ENCODE measurements around the gene GP1BA.

Gene GP1BA

DNA sequence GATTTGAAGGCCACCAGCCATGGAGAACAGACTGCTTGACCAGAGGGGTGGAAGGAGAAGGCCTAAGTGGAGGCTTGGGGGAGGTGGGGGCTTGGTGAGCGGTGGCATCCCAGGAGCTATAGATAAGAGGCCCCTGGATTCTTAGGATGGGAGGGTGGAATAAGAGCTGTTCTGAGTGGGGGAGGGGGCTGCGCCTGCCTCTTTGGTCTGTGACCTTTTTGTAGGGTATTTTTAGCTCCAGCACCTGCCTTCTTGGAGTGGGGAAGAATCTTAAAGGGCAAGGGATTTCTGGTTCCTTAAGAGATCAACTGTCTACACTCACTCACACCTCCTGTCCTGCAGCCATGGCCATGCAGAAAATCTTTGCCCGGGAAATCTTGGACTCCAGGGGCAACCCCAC lies 19.4 kb downstream of the GP1BA start:
- no peak for DNase-seq

DNA sequence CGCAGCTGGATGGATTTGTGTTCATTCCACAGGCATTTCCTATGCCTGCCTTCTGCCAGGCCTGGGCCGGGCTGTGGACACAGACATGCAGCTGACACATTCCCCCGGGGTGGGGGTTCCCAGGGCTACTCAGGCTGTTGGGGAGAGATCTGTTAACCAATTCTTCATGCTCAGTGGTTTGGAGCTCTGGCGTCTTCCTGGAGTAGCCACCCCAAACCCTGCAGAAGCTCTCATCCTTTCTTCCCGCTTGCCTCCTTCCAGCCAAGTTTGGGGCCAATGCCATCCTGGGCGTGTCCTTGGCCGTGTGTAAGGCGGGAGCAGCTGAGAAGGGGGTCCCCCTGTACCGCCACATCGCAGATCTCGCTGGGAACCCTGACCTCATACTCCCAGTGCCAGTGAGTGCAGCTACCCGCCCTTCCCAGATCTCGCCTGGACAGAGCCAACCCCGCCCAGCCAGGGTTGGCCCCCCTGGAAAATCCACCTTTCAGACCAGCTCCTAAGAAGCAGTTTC lies 21.4 kb downstream of the GP1BA start:
- no peak for DNase-seq

DNA sequence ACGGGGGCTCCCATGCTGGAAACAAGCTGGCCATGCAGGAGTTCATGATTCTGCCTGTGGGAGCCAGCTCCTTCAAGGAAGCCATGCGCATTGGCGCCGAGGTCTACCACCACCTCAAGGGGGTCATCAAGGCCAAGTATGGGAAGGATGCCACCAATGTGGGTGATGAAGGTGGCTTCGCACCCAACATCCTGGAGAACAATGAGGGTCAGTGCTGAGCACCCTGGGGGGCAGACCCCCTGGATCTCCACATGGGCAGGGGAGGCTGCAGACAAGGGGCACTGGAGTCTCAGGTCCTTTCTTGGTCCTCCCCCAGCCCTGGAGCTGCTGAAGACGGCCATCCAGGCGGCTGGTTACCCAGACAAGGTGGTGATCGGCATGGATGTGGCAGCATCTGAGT lies 23.0 kb downstream of the GP1BA start:
- no peak for DNase-seq

DNA sequence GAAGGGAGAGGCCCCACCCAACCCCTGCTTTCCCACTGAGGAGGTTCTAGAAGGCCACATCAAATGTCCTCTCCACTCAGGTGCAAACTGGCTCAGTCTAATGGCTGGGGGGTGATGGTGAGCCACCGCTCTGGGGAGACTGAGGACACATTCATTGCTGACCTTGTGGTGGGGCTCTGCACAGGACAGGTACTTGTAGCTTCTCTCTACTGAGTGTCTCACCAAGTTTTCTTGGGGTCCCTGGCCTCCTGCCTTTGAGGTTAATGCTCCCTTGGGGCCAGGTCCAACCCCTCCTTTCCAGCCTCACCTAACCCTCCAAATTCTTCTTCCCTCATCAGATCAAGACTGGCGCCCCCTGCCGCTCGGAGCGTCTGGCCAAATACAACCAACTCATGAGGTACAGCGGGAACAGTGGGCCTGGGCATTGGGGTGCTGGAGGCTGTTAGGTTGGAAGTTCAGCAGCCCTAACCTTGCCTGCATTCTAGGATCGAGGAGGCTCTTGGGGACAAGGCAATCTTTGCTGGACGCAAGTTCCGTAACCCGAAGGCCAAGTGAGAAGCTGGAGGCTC lies 24.5 kb downstream of the GP1BA start:
- no peak for DNase-seq

DNA sequence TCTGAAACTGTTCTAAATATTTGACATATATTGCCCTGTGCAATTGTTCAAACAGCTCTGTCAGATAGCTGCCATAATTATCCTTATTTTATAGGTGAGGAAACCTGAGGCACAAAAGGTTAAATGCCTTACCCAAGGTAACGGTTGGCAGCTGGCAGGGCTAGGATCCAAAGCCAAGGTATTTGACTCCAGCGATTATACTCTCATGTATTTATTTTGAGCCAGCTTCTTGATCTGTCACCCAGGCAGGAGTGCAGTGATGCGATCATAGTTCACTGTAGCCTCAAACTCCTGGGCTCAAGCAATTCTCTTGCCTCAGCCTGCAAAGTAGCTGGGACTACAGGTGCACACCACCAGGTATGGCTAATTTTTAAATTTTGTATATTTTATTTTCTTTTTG lies 26.0 kb downstream of the GP1BA start:
- no peak for DNase-seq

DNA sequence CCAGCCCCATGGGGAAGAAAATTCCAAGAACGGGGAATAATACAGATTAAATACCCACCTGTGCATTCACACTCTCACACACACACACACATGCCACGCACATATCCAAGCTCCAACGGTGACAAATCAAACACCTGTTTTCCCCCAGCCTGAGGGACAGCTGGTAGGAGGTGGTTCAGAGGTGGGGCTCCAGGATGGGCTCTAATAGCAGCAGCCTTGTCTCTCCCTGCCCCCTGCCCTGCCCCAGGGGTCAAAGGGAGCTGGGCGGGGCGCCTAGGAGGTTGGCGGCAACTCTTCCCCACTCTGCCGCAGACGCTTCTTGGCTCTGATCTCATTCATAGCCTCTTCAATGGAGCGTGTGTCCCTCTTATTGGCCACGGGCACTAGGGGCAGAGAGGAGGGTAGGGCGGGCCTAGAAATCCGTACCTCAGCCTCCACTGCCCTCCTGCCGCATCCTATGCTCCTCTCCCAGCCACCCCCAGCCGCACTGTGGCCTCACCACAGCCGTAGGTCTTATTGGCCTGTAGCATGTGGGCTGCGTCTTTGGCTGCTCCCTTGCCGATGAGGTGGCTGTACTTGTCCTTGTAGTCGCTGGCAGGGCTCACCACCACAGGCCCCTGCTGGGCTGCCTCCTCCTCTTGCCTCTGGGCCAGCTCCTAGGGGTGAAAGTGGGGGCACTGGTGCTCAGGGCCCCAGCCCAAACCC lies 27.3 kb downstream of the GP1BA start:
- DNase-seq, result no peak

DNA sequence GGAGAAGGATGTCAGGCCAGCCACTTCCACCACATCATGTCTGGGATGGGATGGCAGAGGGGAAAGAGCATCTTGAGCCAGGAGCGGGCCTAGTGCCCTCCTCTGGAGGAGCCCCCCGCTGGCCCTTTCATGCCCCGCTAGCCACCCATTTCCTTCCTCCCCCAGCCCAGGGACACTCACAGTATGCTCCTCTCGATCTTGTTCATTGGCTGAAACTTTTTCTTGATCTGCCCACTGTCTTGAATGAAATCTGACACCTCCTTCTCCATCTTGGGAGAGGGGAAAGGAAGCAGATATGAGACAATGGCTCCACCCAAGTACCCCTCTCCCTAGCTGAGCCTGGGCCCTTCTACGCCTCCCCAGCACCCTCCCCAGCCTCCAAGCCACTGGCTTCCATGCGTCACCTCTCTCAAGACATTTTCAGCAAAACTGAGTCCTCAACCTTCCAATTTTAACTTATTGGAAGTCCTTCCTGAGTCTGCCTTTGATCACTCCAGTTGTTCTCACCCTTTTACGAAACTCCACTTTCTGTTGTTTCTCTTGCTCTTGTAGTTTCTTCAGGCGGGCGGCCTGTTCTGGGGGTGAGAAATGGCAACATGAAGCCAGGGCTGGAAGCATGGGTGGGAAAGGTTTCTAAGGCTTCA lies 28.3 kb downstream of the GP1BA start:
- DNase-seq, result no peak

DNA sequence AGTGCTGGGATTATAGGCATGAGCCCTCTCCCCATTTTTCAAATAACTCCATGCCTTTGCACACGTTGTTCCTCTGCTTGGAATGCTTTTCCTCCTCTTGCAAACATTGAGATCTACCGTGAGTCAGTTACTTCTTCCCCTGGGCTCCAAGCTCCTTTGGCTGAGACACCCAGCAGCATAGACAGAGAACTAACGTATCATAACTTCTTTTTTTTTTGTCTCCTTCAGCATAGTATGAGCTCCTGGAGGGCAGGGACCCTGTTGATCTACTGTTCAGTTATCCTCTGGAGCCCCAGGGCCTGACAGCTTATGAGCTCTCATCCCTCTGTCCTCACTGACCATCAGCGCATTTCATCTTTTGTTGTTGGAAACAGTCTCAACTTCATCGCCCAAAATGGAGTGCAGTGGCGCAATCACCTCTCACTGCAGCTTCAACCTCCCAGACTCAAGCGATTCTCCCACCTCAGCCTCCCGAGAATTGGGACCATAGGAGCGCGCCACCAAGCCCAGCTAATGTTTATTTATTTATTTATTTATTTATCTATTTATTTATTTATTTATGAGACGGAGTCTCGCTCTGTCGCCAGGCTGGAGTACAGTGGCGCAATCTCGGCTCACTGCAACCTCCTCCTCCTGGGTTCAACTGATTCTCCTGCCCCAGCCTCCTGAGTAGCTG lies 33.4 kb downstream of the GP1BA start:
- no peak for DNase-seq

DNA sequence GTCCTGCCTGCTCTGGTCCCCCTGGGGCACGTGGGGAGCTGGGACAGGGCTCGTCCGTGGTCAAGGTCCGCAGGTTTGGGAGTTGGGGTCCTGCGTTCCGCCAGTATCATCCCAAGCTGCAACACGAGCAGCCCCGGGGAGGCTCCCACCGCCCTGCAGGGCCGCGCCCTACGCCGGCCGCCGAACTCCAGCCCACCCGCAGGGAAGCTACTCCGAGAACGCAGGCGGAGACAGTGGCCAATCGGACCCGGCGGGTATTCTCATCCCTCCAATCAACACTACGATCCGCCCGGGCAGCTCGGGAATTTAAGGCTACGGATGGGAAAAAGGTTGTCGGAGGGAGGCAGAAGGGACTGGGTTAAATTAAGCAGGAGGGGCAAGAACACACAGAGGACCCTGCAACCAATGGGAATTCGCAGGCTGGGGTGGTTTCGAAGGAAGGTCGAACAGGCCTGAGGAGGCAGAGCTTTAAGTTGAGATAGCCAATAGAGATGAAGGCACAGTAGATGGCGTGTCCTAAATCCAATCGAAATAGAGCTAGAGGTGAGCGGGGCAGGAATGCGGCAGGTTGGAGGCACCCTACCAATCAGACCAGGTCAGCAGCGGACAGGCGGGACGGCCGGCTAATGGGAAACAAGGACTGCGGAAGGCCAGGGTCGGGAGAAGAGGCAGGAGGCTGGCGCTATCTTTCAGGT lies 34.9 kb downstream of the GP1BA start:
- DNase-seq, result peak; percentile 97

DNA sequence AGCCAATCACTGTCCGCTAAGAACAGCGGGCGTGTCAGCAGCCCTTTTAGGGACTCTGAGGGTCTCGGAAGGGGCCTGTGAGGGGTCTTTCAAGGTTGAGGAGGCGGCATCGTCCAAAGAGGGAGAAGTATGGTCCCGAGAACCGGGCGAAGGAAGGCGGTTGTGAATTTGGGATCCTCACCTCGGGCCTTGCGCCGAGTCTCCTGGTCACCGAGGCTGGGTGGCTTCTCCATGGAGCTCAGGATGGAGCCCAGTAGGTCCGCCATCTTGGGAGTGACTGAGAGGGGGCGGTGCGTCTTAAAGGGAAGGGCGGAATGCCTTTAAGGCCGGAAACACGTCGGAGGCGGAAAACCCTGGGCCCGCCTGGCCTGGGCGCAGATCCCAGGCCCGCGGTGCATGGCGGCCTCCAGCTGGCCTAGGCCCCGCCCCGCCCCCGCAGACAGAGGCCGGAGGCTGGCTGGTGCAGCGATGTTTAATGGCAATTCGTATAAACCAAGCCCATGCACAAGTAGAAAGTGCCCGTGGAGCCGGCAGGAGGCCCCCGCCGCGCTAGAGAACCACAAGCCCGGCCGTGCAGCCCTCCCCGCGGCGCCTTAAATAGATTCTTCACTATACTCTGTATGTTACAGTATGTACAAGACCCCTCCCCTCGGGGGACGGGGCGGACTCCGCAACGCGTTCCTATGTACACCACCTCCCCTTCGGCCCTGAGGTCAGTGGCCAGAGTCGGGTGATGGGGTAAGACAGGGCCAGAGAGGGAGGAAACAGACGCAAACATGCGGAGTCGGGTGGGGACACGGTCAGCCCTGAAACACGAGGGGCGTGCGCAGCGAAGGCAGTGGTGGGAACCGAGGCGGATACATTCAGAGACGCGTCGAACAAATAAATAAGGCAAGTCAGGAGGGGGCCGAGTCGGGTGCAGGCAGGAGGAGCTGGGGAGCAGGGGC lies 35.7 kb downstream of the GP1BA start, which contains the start of gene SPAG7:
SPAG7 (minus strand) TSS at position 279 of the 947 bp plus-strand sequence; CDS start at position 266, 13 bp downstream.
- peak; percentile 48 for DNase-seq

DNA sequence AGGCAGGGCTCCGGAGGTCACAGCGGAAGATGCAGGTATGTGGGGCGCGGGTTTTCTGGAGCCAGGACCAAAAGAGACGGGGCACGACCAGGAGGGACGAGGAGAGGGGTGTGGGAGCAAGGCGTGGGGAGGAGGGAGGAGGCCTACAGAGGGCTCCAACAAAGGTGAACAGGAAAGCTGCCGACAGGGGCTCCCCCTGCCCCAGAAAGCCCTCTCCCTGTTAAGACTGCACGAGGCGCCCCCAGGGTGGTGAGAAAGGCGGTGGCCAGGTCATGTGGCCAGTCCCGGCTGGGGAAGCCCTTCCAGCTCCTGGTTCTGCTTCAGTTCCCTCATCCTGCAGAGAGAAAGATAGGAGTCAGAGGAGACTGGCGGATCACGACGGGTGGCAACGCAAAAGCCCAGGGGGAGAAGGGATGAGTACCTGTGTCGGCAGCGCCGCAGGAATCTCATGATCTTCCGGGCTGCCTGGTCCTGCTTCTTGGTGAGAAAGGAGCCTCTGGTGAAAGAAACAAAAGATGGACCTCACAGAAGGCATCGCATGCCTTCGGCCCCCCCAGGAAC lies 36.5 kb downstream of the GP1BA start:
- DNase-seq, result no peak

DNA sequence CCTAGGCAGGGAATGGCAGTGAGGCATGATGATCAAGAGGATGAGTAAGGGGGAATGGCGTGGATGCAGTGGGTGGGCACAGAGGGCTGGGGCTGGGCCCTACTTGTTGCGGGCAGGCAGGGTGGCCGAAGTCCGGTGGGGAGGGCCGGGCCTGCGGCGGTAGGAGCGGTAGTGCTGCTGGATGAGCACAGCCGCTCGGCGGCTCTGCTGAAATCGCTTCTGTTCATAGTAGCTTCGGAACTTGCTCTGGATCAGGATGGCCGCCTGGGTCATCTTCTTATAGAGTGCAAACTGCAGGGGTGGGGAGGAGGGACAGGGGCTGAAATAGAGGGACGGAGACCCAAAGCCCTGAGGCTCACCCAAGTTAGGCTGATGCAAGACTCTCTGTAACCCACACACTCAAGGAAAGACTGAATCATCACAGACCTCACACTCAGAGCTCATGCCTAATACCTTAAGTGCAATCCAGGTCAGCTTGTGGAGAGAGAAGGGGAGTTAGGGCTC lies 37.0 kb downstream of the GP1BA start:
- no peak for DNase-seq

DNA sequence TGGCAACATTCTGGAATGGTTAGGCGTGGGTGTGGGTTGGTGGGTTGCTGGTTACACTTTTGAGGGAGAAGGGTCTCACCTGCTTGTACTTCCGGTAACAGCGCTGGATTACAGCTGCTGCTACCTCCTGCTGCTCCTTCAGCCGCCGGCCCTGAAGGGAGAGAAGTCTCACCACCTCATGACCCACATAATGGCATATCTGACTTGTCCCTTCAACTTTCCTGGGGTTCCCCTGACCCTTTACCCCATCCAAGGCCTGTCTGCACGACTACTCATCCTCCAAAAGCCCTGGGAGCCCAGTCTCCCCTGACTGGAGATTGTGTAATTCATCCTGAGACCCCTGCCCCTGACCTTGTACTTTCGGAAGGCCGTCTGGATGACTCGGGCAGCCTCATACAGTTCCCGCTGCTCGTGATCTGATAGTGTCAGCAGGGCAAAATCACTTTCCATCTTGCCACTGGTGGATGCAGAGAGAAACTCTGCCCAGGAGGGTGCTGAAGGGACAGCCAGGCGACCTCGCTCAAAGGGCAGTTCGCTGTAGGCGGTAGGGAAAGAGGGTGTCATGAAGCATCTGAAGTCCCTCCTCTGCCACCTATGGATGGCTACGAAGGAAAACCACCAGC lies 37.6 kb downstream of the GP1BA start:
- DNase-seq, result no peak

DNA sequence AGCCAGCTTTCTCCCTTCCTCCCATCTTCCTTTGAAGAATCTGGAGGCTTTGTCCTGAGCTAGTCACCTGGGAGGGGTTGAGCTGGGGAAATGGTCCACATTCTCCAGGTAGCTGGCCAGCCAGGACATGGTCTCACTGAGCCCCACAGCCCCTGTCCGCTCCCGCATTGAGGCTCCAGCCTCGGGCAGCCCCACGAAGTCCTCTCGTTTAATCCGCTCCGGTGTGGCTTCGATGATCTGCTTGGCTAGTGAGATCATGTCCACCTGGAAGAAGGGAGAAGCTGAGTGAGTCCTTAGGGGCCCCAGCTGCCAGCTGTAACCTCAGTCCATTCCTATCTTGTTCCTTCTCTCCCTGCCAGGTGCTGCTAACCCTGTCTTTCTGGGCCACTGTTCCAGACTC lies 38.2 kb downstream of the GP1BA start:
- no peak for DNase-seq

DNA sequence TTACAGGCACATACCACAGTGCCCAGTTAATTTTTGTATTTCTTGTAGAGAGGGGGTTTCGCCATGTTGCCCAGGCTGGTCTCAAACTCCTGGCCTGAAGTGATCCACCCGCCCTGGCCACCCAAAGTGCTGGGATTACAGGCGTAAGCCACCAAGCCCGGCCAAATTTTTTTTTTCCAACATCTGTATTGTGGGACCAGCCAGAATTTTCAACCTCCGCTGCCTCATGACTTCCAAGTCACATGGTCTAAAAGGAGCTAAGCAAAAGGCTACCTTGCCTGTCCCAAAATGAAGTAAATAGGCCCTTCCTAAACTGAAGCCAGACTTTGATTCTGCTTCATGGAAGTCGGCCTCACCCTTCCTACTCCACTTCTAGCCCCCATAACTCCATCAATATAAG lies 39.7 kb downstream of the GP1BA start:
- DNase-seq, result no peak

DNA sequence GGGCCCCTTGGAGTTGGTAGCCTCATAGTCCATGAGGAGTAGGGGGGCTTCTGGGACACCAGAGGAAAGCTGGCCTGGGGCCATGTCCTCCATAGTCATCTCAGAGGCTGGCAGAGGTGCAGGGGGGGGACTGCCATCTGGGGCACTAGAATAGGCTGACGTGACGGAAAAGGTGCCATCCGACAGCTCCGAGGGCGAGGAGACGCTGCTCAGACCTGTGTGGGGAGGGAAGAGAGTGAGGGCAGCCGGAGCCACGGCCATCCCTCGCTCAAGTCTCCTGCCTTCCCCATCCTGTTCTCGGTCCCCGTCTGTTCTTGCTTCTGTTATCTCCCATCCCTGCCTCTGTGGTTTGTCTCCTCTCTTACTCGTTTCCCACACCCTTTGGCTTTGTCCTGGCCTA lies 40.2 kb downstream of the GP1BA start:
- DNase-seq, result no peak

DNA sequence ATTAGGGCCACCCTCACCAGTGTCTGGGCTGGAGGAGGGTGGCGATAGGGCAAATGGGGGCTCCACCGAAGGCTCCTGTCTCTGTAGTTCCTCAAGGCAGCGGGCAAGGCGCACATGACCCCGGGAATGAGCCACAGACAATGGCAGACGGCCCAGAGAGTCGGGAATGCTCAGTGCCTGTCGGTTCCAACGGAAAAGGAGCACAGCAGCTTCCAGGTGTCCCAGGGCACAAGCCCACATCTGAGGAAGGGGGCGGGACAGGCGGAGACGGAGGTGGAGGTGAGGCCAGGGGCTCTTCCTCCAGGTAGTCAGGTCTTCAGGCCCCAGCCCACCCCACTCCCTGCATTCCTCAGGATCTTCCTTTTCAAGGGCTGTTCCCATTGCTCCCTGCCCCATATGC lies 40.7 kb downstream of the GP1BA start:
- no peak for DNase-seq

DNA sequence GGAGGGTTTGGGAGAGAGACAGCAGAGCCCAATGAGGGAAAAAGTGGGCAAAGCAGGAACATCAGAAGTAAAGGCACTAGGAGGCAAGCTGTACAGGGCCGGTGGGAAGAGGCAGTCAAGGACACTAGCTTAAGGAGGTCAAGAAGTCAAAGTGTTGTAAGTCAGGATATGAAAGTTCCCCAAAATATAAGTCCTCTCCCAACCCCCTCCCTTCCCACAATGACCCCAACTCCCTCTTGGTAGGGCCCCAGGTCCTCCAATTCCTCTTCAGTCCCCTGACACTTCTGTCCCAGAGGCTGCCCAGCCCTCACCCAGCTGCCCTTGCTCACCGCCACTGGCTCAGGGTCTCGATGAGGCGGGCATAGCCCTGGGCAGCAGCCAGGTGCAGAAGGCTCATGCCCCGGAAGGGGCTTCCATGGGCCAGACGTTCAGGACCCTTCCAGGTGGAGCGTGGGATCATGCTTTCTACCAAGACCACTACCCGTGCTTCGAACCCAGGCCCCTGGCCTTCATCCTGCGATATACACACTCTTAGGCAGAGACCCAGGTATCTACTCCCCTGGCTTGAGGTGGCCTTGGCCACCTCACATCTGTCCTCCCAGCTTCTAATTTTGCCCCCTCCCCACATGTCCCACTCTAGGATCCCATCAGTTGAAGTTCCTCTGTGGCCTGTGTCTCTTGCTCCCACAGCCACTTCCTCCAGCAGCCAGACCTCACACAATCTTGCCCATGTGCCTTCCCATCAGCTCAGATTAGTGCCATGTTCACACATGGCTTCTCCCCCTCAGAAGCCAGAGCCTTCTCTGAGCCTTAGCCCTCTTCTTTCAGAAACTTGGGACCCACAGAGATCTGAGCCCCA lies 41.4 kb downstream of the GP1BA start:
- DNase-seq, result no peak

DNA sequence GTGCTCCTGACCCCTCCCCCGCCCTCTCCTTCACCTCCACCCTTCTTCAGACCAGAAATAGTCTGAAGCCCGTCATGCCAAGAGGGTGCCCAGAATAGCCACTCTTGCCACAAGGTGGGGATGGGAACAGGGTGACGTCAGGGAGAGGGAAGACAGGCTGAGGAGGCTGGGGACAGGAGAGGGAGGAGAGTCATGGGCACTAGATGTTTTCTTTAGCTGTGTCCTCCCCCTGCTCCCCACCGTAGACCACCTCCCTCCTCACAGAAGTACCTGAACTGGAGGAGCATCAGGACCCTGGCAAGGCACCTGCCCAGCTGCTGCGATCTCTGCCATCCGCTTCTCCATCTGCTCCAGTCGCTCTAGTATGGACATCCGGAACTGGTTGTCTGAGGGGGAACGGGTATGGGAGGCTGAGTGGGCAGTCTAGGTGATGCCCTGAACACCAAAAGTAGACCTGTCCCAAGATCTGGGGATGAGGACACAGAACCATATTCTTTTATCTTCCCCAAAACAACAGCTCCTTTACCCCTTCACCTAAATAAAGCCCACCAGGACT lies 42.1 kb downstream of the GP1BA start:
- no peak for DNase-seq
